GM19023 (cell line): ENCODE measurements around the gene QRICH2.
"Not testable (repeated sequence)": the region's sequence is repeated elsewhere in the genome, so short reads cannot be mapped to it uniquely, and the experiment has no call there.

Experiments
- ATAC-seq: cut with Tn5 transposase; IDR thresholded peaks from one replicate; pipeline ENCODE4 v1.9.1; 2021; ENCODE audit warnings: mild to moderate bottlenecking, moderate library complexity; ENCODE audit not compliant: unreplicated experiment

QRICH2 gene

DNA sequence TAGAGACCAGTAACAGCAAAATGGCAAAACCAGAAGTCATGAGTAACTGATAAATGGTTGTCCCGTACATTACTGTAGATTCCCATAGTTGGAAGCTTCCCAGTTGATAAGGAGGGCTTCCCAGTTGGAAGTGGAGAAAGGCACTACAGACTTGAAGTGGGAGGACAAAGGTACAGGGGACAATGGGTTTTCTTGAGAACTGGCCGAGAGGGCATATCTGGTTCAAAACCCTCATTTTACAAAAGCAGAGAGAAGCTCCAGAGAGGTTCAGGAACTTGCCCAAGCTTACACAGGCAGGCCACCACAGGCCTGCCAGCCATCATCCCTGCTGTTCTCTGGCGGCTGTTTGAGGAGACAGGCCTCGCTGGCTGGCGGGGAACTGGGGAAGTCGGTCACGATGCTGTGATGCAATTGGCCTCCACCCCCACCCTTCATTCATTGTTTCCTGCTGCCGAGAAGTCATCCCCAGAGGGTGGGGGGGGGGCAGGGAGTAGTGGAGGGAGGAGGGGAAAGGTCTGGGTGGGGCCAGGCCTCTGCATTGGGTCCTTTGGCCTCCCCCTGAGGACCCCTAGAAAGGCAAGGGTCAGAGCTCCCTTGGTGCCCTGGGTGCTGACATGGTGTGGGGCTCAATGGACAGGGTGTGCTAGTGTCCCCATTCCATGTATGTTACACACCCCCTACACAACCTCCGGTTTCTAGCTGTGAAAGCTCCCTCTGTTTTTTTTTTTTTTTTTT lies 39.9 kb downstream of the QRICH2 start:
- no peak for ATAC-seq

DNA sequence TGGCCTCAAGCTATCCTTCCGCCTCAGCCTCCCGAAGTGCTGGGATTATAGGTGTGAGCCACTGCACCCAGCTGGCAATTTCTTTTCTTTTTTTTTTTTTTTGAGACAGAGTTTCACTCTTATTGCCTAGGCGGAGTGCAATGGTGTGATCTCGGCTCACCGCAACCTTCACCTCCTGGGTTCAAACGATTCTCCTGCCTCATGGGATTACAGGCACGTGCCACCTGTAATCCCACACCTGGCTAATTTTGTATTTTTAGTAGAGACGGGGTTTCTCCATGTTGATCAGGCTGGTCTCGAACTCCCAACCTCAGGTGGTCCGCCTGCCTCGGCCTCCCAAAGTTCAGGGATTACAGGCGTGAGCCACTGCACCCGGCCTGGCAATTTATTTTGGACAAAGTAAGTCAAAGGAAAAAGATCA lies 40.5 kb downstream of the QRICH2 start:
- ATAC-seq: not testable (repeated sequence)

DNA sequence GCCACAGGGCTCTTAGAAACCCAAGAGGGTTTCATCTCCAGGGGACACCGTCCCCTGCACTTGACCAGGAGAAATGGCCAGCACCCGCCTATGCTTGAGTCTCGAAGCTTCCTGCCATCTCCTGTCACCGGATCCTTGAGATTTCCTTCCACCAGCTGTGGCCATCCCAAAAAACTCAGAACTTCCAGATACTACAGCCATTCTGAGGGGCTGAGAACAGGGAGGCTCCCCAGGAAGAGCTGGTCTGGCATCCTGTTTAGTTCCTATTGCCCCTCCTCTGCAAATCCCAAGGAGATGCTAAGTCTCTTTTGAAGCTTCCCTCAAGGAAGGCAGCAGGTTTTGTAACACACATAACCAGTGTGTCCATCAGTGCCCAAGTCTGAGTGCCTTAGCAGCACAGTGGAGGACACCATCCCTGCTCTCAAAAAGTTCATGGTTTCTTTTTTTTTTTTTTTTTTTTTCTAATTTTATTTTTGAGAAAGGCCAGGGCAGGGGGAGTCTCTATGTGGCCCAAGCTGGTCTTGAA lies 41.0 kb downstream of the QRICH2 start:
- ATAC-seq: no peak

DNA sequence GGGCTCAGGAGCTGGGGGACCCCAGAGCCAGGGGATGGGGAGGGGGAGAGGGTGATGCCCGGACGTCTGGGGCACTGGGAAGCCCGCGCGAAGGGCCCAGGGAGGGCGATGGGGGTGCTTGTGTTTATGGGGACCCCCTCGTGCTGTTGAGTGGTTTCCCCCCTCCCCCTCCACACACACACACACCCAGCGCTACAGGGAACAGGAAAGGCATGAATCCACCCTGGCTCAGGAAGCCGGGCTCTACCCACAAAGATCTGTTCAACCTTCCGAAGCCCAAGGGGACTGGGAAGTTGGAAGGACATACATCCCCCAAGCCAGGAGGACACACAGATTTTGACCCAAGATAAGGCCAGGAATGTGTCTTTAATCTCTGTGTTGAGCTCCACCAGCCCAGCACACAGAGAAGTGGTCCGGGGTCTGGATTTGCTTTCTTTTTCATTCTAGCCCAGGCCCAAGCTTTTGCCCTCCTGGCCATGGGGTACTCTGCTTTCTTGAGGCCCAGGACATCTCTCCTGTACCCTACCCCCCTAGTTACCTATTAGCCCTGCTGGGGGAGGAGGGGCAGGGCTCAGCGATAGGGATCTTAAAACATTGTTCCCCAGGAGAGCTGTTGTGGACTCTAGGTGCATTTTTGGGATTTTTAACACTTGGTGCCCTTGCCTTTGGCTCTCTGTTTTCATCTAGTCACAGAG lies 41.7 kb downstream of the QRICH2 start:
- ATAC-seq: no peak

DNA sequence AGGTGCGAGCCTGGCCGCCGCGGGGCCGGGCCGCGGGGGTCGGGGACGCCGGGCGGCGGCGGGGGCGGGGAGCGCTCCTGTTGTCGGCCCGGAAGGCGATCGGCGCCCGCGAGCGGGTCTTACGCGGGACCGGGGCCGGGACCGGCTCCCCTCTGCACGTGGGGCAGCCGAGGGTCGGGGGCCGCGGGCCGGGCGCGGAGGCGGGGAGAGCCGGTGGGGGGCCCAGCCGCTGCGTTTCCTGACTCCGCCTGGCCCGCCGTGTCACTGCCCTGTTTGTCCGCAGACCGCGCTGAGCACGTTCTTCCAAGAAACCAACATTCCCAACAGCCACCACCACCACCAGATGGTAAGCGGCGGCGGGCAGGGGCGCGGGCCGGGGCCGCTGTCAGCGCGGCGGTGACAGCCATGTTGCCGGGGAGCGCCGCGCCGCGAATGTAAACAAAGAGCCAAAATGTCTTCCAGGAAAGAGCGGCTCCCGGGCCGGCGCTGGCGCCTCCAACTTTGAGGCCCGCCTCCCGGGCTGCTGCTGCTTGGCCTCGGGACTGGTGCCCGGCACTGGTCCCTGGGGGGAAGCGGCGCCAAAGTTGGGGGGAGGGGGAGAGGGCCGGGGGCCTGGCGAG lies 42.3 kb downstream of the QRICH2 start:
- no peak for ATAC-seq

DNA sequence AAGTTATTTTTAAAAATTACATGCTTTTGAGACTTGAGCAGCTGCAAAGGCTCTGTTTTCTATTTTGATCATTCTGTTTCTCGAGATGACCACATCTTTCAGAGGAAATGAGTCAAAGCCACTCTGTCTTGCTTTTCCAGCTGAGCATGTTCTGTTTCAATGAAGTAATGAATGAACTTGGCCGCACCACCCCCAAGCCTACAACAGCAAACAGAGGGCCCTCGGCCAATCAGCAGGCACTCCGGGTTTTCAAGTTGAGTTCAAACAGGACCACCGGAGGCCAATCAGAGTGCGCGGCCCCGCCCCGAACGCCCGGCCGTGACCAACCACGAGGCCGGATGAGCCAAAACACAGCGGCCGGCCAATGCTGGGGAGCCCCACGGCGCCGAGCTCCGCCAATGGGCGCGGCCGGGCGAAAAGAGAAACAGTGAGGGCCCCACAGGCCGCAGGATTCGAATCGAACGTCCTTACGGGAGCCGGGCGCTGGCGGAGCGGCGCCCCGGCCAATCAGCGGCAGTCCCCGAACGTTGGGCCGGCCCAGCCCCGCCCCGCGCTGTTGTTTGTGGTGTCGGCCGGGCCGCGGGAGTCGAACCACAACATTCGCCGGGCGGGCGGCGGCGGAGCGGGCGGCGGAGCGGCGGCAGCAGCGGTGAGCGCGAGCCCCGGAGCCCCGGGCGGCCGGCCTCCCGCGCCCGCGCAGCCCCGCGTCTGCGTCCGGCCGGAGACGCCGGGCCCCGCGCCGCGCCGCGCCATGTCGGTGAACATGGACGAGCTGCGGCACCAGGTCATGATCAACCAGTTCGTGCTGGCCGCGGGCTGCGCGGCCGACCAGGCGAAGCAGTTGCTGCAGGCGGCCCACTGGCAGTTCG lies 43.1 kb downstream of the QRICH2 start, which contains the start of gene UBALD2:
TSS of gene UBALD2 (plus strand) at position 594 of the 869 bp plus-strand sequence. CDS start at position 752, 158 bp downstream.
- peak; percentile 81 for ATAC-seq

DNA sequence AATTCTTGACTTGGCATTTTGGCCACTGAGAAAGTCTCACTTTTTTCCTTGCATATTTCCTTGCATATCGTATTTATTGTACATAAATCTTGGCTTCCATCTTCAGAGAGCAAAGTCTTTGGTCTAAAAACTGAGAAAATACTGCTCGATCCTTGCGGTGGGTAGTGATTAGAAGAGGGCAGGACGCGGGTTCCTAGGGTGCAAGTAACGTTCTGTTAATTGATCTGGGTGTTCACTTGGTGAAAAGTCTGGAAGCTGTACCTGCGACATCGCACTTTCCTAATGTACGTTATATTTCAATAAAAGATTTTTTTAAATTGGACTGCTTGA lies 43.7 kb downstream of the QRICH2 start:
- ATAC-seq: no peak

DNA sequence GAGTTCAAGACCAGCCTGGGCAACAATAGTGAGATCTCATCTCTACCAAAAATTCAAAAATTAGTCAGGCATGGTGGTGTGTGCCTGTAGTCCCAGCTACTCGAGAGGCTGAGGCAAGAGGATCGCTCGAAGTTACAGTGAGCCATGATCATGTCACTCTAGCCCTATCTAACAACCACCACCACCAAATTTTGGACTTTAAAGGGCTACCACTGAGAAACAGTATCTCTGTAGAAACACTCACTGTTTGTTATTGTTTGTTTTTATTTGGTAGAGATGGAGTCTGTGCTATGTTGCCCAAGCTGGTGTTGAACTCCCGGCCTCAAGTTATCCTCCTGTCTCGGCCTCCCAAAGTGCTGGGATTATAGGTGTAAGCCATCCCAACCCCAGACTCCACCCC lies 44.2 kb downstream of the QRICH2 start:
- no peak for ATAC-seq

DNA sequence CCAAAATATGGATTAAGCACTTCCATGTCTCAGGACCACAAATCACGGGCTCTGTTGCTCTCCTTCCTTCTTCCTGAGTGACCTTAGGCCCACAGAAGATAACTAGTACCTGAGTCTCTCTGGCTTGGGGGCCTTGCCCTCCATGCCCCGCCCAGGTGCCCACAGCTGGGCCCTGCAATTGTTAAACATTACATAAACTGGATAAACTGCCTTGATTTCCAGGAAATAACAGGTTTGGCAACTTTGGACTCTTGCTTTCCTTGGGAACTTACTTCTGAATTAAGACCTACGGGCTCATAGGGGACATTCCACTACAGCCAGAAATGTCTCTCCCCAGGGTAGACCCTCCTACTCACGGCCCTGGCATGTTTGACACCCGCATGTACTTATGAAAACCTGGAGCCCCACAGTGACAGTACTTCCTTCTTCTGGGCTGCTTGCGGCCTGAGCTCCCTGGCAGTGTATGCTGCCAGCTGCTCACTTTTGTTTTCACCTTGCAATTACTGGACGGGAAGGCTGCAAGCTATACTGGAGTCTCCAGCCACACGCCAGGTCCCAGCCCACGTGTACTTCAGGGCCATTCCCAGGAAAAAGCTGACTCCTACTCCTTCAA lies 45.2 kb downstream of the QRICH2 start:
- no peak for ATAC-seq

DNA sequence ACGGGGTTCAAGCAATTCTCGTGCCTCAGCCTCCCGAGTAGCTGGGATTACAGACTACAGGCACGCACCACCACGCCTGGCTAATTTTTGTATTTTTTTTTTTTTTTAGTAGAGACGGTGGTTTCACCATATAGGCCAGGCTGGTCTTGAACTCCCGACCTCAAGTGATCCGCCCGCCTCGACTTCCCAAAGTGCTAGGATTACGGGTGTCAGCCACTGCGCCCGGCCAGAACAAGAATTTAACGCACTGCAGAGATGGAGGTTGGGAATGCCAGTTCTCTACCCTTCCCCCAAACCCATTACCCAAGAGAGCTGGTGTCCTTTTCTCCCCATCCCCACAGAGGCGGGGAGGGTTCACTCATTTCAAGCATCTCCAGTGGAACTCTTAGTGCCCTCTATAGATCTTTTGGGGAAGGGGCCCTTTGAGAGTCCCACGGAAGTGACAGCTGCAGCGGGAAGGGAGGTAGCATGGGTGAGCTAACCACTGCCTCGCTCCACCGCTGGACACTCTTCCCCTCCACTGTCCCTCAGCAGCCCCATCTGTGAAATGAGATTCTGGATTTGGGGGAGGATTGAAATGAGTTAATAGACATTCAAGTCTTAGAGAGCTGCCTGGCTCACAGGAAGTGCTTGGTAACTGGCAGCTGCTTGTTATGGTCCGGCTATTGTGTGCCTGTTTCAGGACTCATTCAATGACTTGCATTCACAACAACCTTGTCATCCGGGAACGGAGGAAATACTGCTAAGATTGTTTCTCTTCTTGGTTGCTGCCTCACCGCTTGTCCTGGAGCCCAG lies 46.5 kb downstream of the QRICH2 start:
- ATAC-seq: no peak

DNA sequence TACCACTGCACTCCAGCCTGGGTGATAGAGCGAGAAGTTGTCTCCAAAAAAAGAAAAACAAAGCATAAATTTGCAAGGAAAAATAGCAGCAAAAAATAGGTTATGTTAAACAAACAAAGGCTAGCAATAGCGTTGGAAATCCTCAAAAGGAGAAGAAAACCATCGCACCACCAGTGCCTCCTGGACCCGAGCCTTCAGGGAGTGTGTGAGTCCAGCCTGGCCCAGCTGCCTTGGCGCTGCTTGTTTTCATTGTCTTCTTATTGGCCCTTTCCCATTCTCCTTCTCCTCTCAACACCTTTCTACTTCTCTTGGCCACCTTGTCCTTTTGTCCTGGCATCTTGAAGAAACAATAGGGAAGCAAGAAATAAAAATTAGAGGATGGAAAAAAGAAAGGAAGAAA lies 47.4 kb downstream of the QRICH2 start:
- ATAC-seq: no peak

DNA sequence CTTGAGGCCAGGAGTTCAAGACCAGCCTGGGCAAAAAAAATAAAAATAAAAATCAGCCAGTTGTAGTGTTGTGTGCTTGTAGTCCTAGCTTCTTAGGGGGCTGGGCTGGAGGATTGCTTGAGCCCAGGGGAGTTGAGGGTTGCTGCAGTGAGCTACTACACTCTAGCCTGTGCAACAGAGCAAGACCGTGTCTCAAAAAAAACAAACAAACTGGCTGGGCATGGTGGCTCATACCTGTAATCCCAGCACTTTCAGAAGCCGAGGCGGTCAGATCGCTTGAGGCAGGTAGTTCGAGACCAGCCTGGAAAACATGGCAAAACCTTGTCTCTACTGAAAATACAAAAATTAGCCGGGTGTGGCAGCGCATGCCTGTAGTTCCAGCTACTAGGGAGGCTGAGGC lies 47.9 kb downstream of the QRICH2 start:
- no peak for ATAC-seq

DNA sequence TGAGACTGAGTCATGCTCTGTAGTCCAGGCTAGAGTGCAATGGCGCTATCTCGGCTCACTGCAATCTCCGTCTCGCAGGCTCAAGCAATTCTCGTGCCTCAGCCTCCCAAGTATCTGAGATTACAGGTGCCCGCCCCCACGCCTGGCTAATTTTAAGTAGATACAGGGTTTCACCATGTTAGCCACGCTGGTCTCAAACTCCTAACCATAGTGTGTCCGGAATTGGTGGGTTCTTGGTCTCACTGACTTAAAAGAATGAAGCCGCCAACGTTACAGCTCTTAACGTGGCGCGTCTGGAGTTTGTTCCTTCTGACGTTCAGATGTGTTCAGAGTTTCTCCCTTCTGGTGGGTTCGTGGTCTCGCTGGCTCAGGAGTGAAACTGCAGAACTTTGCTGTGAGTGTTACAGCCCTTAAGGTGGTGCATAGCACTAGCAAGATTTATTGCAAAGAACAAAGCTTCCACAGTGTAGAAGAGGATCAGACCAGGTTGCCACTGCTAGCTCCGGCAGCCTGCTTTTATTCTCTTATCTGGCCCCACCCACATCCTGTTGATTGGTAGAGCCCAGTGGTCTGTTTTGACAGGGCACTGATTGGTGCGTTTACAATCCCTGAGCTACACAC lies 51.5 kb downstream of the QRICH2 start:
- ATAC-seq: not testable (repeated sequence)

DNA sequence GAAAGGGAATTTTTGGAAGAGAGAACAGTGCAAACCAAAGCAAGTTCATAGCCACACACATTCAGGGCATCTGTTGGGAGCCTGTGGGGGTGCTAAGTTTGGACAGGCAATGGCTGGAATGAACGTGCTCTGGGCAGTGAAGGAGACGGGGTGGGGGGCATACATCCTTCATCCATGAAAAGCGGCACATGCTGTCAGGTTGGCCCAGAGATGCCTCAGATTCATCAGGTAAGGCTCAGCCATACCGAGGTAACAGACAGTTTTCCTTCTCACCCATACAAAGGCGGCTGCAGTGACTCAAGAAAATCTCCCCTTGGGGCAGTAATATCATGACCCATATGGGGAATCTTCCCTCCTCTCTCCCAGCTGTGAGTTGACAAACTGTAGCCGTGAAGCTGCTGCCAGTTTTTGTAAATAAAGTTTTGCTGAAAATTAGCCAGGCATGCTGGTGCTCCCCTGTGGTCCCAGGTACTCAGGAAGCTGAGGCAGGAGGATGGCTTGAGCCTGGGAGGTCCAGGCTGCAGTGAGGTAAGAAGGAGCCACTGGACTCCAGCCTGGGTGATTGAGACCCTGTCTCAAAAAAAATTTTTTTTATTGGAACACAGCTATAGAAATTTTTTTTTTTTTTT lies 52.2 kb downstream of the QRICH2 start:
- no peak for ATAC-seq

DNA sequence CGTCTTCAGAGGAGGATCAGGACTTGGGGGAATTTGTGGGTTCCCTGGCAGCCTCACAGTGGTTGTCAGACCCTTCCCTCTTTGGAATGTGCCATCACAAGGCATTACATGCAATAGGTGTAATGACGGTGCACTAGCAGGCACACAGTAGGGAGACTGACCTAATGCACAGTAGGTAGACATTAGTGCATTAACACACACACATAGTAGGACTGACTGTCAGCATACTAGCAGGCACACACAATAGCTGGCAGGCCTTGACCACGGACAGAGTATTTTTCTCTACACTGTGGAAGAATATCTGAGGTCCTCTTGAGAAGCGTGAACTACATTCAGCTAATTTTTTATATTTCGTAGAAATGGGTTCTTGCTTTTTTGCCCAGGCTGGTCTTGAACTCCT lies 53.8 kb downstream of the QRICH2 start:
- ATAC-seq: no peak

DNA sequence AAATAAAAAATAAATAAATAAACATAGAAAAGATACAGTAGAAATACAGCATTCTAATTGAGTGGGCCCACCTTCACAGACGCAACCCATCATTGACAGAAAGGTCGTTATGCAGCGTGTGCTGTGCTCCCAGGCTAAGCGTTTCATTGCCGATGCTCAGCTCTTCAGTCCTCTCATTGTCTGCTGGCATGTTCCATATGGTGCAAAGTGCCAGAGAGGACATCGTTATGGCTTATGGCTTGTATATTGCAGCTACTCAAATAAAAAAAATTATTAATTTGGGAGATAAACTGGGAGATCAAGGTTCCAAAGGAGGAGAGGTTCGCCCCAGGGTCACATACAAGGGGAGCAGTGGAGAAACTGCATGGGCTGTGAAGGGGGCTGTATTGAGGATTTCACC lies 54.2 kb downstream of the QRICH2 start:
- ATAC-seq: no peak

DNA sequence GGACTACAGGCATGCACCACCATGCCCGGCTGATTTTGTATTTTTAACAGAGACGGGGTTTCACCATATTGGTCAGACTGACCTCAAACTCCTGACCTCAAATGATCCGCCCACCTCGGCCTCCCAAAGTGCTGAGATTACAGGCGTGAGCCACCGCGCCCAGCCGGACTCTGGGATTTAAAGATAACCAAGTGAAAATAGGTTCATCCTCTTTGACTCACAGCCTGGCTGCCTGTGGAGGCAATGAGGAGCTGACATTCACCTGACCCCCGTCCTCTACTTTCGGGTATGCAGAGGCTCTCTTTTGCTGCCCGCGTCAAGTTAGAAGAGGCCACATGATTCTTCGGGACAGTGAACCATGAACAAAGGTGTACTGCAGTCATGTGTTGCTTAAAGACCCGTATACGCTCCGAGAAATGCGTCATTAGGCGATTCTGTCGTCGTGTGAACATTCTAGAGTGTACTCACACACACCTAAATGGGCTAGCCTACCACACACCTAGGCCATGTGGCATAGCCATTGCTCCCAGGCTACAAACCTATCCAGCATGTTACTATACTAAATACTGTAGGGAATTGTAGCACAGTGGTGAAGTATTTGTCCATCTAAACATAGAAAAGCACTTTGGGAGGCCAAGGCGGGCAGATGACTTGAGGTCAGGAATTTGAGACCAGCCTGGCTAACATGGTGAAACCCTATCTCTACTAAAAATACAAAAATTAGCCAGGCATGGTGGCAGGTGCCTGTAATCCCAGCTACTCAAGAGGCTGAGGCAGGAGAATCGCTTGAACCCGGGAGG lies 54.9 kb downstream of the QRICH2 start:
- ATAC-seq: not testable (repeated sequence)
